22Rv1 (cell line): ENCODE results near the gene TUBA1B.

Experiments
- ZFX ChIP-seq: fragments of 450-650 bp; IDR thresholded peaks from 2 replicates; pipeline ENCODE4 v1.6.1; 2017; ENCODE audit warnings: antibody characterized with exemption, borderline replicate concordance
- TF ChIP-seq, protein P1 (sequence below): fragments of 450-650 bp; IDR thresholded peaks from 2 replicates; pipeline ENCODE4 v1.5.1; 2017; ENCODE audit warnings: mild to moderate bottlenecking

DNA sequence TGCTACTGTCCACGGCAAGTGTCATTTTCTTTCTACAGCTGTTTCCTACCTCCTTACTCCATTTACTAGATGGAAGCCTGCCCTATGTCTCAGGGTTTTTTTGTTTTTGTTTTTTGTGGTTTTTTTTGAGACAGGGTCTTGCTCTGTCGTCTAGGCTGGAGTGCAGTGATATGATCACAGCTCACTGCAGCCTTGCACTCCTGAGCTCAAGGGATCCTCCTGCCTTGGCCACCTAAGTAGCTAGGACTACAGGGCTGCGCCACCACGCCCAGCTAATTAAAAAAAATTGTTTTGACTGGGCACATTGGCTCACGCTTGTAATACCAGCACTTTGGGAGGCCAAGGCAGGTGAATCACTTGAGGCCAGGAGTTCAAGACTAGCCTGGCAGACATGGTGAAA lies 43.0 kb upstream of the TUBA1B start:
- TF ChIP-seq, protein P1, sequence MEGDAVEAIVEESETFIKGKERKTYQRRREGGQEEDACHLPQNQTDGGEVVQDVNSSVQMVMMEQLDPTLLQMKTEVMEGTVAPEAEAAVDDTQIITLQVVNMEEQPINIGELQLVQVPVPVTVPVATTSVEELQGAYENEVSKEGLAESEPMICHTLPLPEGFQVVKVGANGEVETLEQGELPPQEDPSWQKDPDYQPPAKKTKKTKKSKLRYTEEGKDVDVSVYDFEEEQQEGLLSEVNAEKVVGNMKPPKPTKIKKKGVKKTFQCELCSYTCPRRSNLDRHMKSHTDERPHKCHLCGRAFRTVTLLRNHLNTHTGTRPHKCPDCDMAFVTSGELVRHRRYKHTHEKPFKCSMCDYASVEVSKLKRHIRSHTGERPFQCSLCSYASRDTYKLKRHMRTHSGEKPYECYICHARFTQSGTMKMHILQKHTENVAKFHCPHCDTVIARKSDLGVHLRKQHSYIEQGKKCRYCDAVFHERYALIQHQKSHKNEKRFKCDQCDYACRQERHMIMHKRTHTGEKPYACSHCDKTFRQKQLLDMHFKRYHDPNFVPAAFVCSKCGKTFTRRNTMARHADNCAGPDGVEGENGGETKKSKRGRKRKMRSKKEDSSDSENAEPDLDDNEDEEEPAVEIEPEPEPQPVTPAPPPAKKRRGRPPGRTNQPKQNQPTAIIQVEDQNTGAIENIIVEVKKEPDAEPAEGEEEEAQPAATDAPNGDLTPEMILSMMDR: no peak
- no peak for TF ChIP-seq ZFX
